ENCODE data around the gene NME9.

Gene NME9

DNA sequence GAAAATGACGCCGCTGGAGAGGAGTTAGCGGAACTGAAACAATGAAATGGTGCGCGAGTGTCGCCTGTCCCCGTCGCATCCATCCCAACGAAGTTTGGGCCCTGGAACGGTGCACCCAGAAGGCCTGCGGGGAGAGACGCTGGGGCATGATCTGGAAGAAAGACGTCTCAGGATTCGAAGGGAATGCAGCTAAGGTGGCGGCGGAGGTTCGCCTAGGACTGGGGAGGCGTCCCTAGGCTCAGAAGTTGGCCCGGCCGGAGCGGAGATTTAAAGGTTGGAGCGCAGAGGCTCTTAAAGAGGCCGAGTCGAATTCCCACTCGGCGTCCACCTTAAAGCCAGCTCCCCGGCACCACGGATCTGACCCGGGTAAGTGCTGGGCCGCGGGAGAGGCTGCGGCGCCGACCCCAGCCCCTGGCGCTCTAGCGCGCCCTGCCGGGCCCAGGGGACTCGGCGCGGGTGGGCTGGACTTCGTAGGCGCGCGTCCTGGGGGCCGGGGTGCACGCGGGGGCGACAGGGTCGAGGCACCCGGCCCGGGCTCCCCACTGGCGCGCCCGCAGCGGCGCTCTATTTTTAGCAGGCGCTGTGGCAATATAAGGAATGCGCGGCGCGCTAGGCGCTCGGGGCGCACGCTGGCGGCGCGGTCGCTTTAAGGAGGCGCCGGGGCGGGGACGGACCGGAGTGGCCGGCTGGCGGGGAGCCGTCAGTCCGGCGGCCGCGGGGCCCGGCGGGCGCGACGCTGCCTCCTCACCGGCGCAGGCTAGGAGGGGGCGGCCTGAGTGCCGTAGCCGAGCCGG lies 18.5 kb upstream of the NME9 start, which contains the start of gene MRAS:
MRAS (plus strand) TSS at position 620 of the 794 bp plus-strand sequence. CDS start 24,305 bp downstream, outside the sequence.
- H3K4me3 ChIP-seq (ENCODE audit: low read depth, low read length), result peak within 1 kb of the TSS; percentile 75
- peak; percentile 84 for DNase-seq (ENCODE audit: low read depth)
- TF ChIP-seq MAX (IDR thresholded peaks at IDR 0.05; ENCODE audit: low read depth, low read length), result no peak
- no peak for TF ChIP-seq POLR2A (IDR thresholded peaks at IDR 0.05; ENCODE audit: extremely low read depth, insufficient read length)
- TF ChIP-seq MYC (IDR thresholded peaks at IDR 0.05; ENCODE audit: low read depth, low read length), result peak; percentile 22; the same call in 1 of the 2 replicates
- peak; percentile 21 for TF ChIP-seq CTCF (IDR thresholded peaks at IDR 0.05; ENCODE audit: low read depth, low read length)

DNA sequence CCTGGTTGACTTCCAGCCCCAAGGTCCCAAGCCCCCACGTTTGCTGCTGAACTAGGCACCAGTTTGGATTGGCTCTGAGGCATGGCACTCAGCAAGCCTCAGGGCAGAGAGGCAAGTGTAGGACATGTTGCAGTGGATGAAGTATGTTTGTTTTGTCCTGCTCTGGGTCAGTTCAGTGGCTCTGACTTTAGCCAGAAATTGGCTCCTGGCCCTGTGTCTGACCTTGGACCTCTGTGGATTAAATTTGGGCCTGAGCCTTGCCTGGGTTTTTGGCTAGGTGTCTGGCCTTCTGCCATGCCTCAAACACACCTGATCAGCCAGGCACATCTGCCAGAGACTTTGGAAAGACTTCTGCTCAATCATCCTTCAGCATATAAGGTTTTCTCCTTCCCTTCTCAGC lies 15.1 kb upstream of the NME9 start:
- no peak overlapping the region for H3K4me3 ChIP-seq (ENCODE audit: low read depth, low read length)
- no peak for TF ChIP-seq MYC (IDR thresholded peaks at IDR 0.05; ENCODE audit: low read depth, low read length)
- TF ChIP-seq MAX (IDR thresholded peaks at IDR 0.05; ENCODE audit: low read depth, low read length), result no peak
- TF ChIP-seq CTCF (IDR thresholded peaks at IDR 0.05; ENCODE audit: low read depth, low read length), result no peak
- TF ChIP-seq POLR2A (IDR thresholded peaks at IDR 0.05; ENCODE audit: extremely low read depth, insufficient read length), result no peak
- no peak for DNase-seq (ENCODE audit: low read depth)

DNA sequence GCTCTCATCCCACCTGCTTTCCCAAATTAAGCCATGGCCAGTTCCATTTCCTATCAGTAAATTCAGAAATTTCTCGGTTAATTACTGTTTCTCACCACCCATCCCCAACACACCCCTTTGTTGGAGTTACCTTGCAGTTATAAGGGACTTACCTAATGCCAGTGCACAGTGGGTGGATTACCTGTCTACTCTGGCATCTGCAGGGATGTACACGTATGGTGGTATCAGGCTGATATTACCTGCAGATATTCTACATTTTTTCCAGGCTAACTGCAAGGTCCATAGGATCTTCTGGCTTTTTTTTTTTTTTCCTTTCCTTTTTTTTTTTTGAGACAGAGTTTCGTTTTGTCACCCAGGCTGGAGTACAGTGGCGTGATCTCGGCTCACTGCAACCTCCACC lies 10.9 kb upstream of the NME9 start:
- H3K4me3 ChIP-seq (ENCODE audit: low read depth, low read length), result no peak overlapping the region
- no peak for DNase-seq (ENCODE audit: low read depth)
- TF ChIP-seq MAX (IDR thresholded peaks at IDR 0.05; ENCODE audit: low read depth, low read length), result no peak
- TF ChIP-seq MYC (IDR thresholded peaks at IDR 0.05; ENCODE audit: low read depth, low read length), result no peak
- TF ChIP-seq POLR2A (IDR thresholded peaks at IDR 0.05; ENCODE audit: extremely low read depth, insufficient read length), result no peak

GRCh38 chr3:138338811-138339210 lies 9.2 kb upstream of the NME9 start:
- no peak overlapping the region for H3K4me3 ChIP-seq (ENCODE audit: low read depth, low read length)
- no peak for DNase-seq (ENCODE audit: low read depth)
- no peak for TF ChIP-seq POLR2A (IDR thresholded peaks at IDR 0.05; ENCODE audit: extremely low read depth, insufficient read length)
- TF ChIP-seq CTCF (IDR thresholded peaks at IDR 0.05; ENCODE audit: low read depth, low read length), result no peak
- no peak for TF ChIP-seq MYC (IDR thresholded peaks at IDR 0.05; ENCODE audit: low read depth, low read length)
- no peak for TF ChIP-seq MAX (IDR thresholded peaks at IDR 0.05; ENCODE audit: low read depth, low read length)

DNA sequence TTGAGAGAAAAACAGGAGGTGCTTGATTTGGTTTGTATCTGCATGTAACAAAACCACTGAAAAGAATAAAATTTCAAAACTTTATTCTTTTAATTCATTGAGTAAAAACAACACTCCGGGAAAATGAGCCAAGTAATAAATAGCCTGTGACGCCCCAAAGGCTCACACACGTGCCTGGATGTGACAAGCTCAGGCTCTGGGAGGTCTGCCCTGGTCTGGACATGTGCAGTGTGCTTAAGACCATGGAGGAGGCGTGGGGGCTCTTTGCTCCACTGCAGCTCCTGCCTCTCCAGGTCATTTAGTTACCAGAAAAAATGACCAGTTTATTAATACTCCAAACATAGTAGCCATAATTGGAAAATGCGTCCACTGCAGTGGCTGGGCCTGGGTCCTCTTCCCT lies 8.6 kb upstream of the NME9 start:
- TF ChIP-seq MAX (IDR thresholded peaks at IDR 0.05; ENCODE audit: low read depth, low read length), result no peak
- no peak for TF ChIP-seq POLR2A (IDR thresholded peaks at IDR 0.05; ENCODE audit: extremely low read depth, insufficient read length)
- TF ChIP-seq MYC (IDR thresholded peaks at IDR 0.05; ENCODE audit: low read depth, low read length), result no peak
- no peak for TF ChIP-seq CTCF (IDR thresholded peaks at IDR 0.05; ENCODE audit: low read depth, low read length)

DNA sequence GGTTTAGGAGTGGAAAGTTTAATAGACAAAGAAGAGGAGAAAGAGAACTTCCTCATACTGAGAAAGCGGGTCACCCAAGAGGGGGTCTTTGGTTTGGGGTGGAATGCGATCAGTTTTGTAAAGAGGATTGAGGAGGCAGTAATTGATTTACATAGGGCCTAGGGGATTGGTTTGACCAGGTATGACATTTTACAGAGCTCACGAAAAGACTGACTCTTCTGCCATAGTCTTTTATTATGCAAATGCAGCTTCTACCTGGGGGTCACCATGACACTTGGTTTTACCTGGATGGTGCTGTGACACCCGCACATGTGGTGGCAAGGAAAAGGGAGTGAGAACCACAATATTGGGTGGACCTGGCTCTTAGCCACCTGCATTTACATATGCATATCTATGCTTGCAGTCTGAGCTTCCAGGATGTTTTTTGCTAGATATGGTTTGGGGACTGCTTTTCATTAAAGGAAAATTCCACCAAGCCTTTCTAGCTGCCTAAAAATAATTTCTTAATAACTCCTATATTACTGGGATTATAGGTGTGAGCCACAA lies 6.9 kb upstream of the NME9 start:
- no peak for TF ChIP-seq CTCF (IDR thresholded peaks at IDR 0.05; ENCODE audit: low read depth, low read length)
- TF ChIP-seq POLR2A (IDR thresholded peaks at IDR 0.05; ENCODE audit: extremely low read depth, insufficient read length), result no peak
- TF ChIP-seq MAX (IDR thresholded peaks at IDR 0.05; ENCODE audit: low read depth, low read length), result no peak
- TF ChIP-seq MYC (IDR thresholded peaks at IDR 0.05; ENCODE audit: low read depth, low read length), result no peak
- DNase-seq (ENCODE audit: low read depth), result no peak
- no peak overlapping the region for H3K4me3 ChIP-seq (ENCODE audit: low read depth, low read length)

More for the DNA sequence above, 8.6 kb upstream of the NME9 start:
- DNase-seq (ENCODE audit: low read depth), result no peak
- H3K4me3 ChIP-seq (ENCODE audit: low read depth, low read length), result no peak overlapping the region
